GM12873 (cell line): ENCODE results near the gene ZNF182.
"Not testable (repeated sequence)": the region's sequence is repeated elsewhere in the genome, so short reads cannot be mapped to it uniquely, and the experiment has no call there.

Source experiments
- TF ChIP-seq, protein P1 (sequence below): IDR thresholded peaks from 2 replicates; pipeline ENCODE4 v1.5.1; 2012; ENCODE audit warnings: low read depth, mild to moderate bottlenecking, moderate library complexity, low read length, control low read depth; ENCODE audit not compliant: insufficient read depth; ENCODE audit errors: missing control alignments

ZNF182 gene

DNA sequence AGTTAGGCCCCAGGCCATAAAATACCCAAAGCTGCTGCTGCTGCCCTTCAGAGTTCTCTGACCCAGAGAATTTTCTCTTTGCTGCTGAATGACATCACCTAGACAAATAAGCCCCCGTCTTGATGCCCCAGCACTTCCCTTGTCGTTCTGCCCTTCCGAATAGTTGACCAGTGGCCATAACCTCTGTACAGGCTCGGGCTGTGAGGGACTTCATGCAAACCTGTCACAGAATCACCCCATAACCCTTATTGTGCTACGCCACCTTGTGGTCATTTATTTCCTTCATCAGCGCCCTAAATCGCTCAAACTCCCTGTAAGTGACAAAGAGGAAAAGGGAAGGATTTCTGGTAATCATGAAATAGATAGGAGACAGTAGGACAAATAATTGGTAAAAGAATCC lies 21.8 kb upstream of the ZNF182 start:
- TF ChIP-seq, protein P1, sequence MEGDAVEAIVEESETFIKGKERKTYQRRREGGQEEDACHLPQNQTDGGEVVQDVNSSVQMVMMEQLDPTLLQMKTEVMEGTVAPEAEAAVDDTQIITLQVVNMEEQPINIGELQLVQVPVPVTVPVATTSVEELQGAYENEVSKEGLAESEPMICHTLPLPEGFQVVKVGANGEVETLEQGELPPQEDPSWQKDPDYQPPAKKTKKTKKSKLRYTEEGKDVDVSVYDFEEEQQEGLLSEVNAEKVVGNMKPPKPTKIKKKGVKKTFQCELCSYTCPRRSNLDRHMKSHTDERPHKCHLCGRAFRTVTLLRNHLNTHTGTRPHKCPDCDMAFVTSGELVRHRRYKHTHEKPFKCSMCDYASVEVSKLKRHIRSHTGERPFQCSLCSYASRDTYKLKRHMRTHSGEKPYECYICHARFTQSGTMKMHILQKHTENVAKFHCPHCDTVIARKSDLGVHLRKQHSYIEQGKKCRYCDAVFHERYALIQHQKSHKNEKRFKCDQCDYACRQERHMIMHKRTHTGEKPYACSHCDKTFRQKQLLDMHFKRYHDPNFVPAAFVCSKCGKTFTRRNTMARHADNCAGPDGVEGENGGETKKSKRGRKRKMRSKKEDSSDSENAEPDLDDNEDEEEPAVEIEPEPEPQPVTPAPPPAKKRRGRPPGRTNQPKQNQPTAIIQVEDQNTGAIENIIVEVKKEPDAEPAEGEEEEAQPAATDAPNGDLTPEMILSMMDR, result peak; percentile 64

GRCh38 chrX:48022738-48023137 lies 18.9 kb upstream of the ZNF182 start:
- TF ChIP-seq, protein P1, result no peak

DNA sequence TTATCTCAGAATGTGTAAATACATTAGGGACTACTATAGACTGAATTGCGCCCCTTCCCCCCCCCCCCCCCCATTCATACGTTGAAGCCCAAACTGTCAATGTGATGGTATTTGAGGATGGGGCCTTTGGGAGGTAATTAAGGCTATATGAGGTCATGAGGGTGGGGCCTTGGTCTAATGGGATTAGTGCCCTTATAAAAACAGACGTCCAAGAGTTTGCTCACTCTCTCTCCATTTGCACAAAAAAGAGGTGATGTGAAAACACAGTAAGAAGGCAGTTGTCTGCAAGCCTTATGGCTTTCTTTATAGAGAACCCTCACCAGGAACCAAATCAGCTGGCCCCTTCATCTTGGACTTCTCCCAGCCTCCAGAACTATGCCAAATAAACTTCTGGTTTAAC lies 18.3 kb upstream of the ZNF182 start:
- TF ChIP-seq, protein P1, result no peak

- TF ChIP-seq, protein P1, result no peak
These were observed 17.5 kb upstream of the ZNF182 start for GRCh38 chrX:48021026-48021900.

DNA sequence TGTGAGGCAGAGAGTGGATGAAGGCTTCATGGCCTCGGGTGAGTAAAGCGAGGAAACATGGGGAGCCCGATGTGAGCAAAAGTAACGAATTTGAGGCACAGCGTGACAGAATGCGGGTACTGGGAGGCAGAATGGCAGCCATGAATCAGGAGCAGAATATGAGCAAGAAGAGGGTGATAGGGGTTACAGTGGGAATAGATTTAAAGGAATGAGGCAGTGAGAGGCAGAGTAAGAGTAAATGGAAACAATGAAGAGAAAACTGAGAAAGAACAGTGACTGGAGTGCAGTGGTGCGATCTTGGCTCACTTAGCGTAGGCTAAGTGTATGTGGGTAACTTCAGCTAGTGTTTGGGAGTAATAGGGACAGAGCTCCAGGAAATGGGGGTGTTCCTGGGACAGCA lies 2.9 kb upstream of the ZNF182 start, which contains the start of gene SPACA5:
Gene SPACA5, plus strand, starts transcription at position 301 of the 400 bp plus-strand sequence. CDS start 815 bp downstream, outside the sequence.
- TF ChIP-seq, protein P1, result not testable (repeated sequence)

GRCh38 chrX:48003367-48003757 lies 427 bp downstream of the ZNF182 start:
- TF ChIP-seq, protein P1, result no peak

GRCh38 chrX:48002929-48003328 lies 860 bp downstream of the ZNF182 start:
- TF ChIP-seq, protein P1, result no peak
